LNCAP (cell line): Measurements from ENCODE around the gene SHISAL1.

Source experiments
- CTCF ChIP-seq: fragments of 450-650 bp; IDR thresholded peaks from 2 replicates; pipeline ENCODE4 v1.5.1; 2017; ENCODE audit warnings: mild to moderate bottlenecking

The SHISAL1 gene

GRCh38 chr22:44213489-44214043, 99.2 kb downstream of the SHISAL1 start:
- TF ChIP-seq CTCF = no peak

GRCh38 chr22:44212936-44213335, 99.8 kb downstream of the SHISAL1 start:
- TF ChIP-seq CTCF = no peak

GRCh38 chr22:44211946-44212930, 100.5 kb downstream of the SHISAL1 start:
- TF ChIP-seq CTCF = no peak

GRCh38 chr22:44211256-44211945, 101.3 kb downstream of the SHISAL1 start:
- no peak for TF ChIP-seq CTCF

- no peak for TF ChIP-seq CTCF
Measured at GRCh38 chr22:44210722-44211121, 102.0 kb downstream of the SHISAL1 start.

GRCh38 chr22:44209343-44209742, 103.4 kb downstream of the SHISAL1 start:
- no peak for TF ChIP-seq CTCF

GRCh38 chr22:44207981-44208317, 104.8 kb downstream of the SHISAL1 start:
- no peak for TF ChIP-seq CTCF
